H9 (cell line): ENCODE data around the gene OLIG2. TPM values are rescaled to one million over a fixed set of nuclear protein-coding genes. Genes with fewer than 3 reads are reported as not detected.

Experiments used
- DNase-seq: peaks from one replicate; pipeline ENCODE4 v3.0.0-alpha.2; 2017
- H2AFZ ChIP-seq: one replicate; pipeline ENCODE4 v1.6.1; 2013; ENCODE audit warnings: mild to moderate bottlenecking, low read length, control low read depth, moderate library complexity
- H2AK5ac ChIP-seq: 2 replicates; pipeline ENCODE4 v1.6.1; 2013; ENCODE audit warnings: low read length, control low read depth, mixed read lengths; ENCODE audit not compliant: insufficient read length
- H2BK120ac ChIP-seq: one replicate; pipeline ENCODE4 v1.6.1; 2013; ENCODE audit warnings: low read depth, mild to moderate bottlenecking, low read length, control low read depth, inconsistent platforms; ENCODE audit not compliant: poor library complexity, severe bottlenecking
- H2BK12ac ChIP-seq: 2 replicates; pipeline ENCODE4 v1.6.1; 2013; ENCODE audit warnings: low read length, control low read depth, mixed read lengths, low read depth; ENCODE audit not compliant: insufficient read length
- H2BK15ac ChIP-seq: 2 replicates; pipeline ENCODE4 v1.6.1; 2013; ENCODE audit warnings: low read depth, low read length, control low read depth
- H2BK20ac ChIP-seq: one replicate; pipeline ENCODE4 v1.6.1; 2013; ENCODE audit warnings: low read depth, mild to moderate bottlenecking, low read length, control low read depth, inconsistent platforms; ENCODE audit not compliant: poor library complexity, severe bottlenecking
- H2BK5ac ChIP-seq: 2 replicates; pipeline ENCODE4 v1.6.1; 2013; ENCODE audit warnings: low read length, control low read depth, mixed read lengths; ENCODE audit not compliant: insufficient read length
- H3K14ac ChIP-seq: 2 replicates; pipeline ENCODE4 v1.6.1; 2013; ENCODE audit warnings: low read length, control low read depth; ENCODE audit not compliant: insufficient read depth
- H3K18ac ChIP-seq: 2 replicates; pipeline ENCODE4 v1.6.1; 2013; ENCODE audit warnings: low read depth, mild to moderate bottlenecking, mixed read lengths, low read length, control low read depth; ENCODE audit not compliant: insufficient read length
- H3K23ac ChIP-seq: 2 replicates; pipeline ENCODE4 v1.6.1; 2013; ENCODE audit warnings: low read length, control low read depth, mixed read lengths, low read depth; ENCODE audit not compliant: insufficient read length
- H3K23me2 ChIP-seq: 2 replicates; pipeline ENCODE4 v1.6.1; 2013; ENCODE audit warnings: low read depth, mild to moderate bottlenecking, mixed read lengths, low read length, control low read depth; ENCODE audit not compliant: insufficient read length, poor library complexity, severe bottlenecking
- H3K27ac ChIP-seq: 2 replicates; pipeline ENCODE4 v1.5.1; 2013; ENCODE audit warnings: low read length, control low read depth, mixed read lengths, low read depth; ENCODE audit not compliant: insufficient read length
- H3K27me3 ChIP-seq: 2 replicates; pipeline ENCODE4 v1.6.1; 2013; ENCODE audit warnings: low read length, control low read depth, inconsistent platforms; ENCODE audit not compliant: insufficient read depth
- H3K4ac ChIP-seq: 2 replicates; pipeline ENCODE4 v1.6.1; 2013; ENCODE audit warnings: low read depth, mild to moderate bottlenecking, control low read depth, inconsistent platforms, low read length, moderate library complexity
- H3K4me1 ChIP-seq: 2 replicates; pipeline ENCODE4 v1.6.1; 2013; ENCODE audit warnings: low read length, control low read depth, inconsistent platforms; ENCODE audit not compliant: insufficient read depth
- H3K4me2 ChIP-seq: 2 replicates; pipeline ENCODE4 v1.6.1; 2013; ENCODE audit warnings: low read length, control low read depth, mixed read lengths; ENCODE audit not compliant: insufficient read length, insufficient read depth
- H3K56ac ChIP-seq: 2 replicates; pipeline ENCODE4 v1.6.1; 2013; ENCODE audit warnings: low read depth, mild to moderate bottlenecking, mixed read lengths, low read length, control low read depth; ENCODE audit not compliant: insufficient read length
- H3K79me1 ChIP-seq: 2 replicates; pipeline ENCODE4 v1.6.1; 2013; ENCODE audit warnings: low read depth, mild to moderate bottlenecking, moderate library complexity, low read length, control low read depth, inconsistent platforms; ENCODE audit not compliant: insufficient read depth, poor library complexity, severe bottlenecking
- H3K79me2 ChIP-seq: 2 replicates; pipeline ENCODE4 v1.6.1; 2013; ENCODE audit warnings: low read length, control low read depth, inconsistent platforms; ENCODE audit not compliant: insufficient read depth
- H3K9ac ChIP-seq: 2 replicates; pipeline ENCODE4 v1.6.1; 2013; ENCODE audit warnings: low read length, control low read depth, mixed read lengths; ENCODE audit not compliant: insufficient read length; ENCODE audit errors: extremely low read depth
- H3K9me3 ChIP-seq: one replicate; pipeline ENCODE4 v1.6.1; 2013; ENCODE audit warnings: low read depth, low read length, inconsistent platforms; ENCODE audit not compliant: control insufficient read depth
- H3T11ph ChIP-seq: one replicate; pipeline ENCODE4 v1.6.1; 2013; ENCODE audit warnings: mild to moderate bottlenecking, low read length, control low read depth, inconsistent platforms
- H4K20me1 ChIP-seq: one replicate; pipeline ENCODE4 v1.6.1; 2013; ENCODE audit not compliant: control insufficient read depth, insufficient read length, insufficient read depth
- H4K5ac ChIP-seq: 2 replicates; pipeline ENCODE4 v1.6.1; 2013; ENCODE audit warnings: low read depth, mild to moderate bottlenecking, mixed read lengths, low read length, control low read depth; ENCODE audit not compliant: insufficient read length
- H4K8ac ChIP-seq: replicated peaks from 2 replicates; pipeline ENCODE4 v1.6.1; 2013; ENCODE audit warnings: low read length, control low read depth, mixed read lengths, low read depth; ENCODE audit not compliant: insufficient read length
- H4K91ac ChIP-seq: 2 replicates; pipeline ENCODE4 v1.6.1; 2013; ENCODE audit warnings: low read depth, mild to moderate bottlenecking, moderate library complexity, mixed read lengths, low read length, control low read depth; ENCODE audit not compliant: insufficient read length
- H3K27ac Mint-ChIP-seq, 3 experiments: 2 replicates in 2 of 3; 3 replicates in 1 of 3; pipeline ENCODE4 v1.8.0; 2020 to 2021; ENCODE audit warnings: mixed read lengths in 3 of 3, mild to moderate bottlenecking in 1 of 3, moderate library complexity in 1 of 3
- H3K27me3 Mint-ChIP-seq: 2 replicates; pipeline ENCODE4 v1.8.0; 2021; ENCODE audit warnings: low read depth, mild to moderate bottlenecking, moderate library complexity, mixed read lengths
- H3K36me3 Mint-ChIP-seq, 3 experiments: 2 replicates in 2 of 3; 3 replicates in 1 of 3; pipeline ENCODE4 v1.8.0; 2020 to 2021; ENCODE audit warnings: low read depth in 3 of 3, mixed read lengths in 3 of 3; ENCODE audit not compliant: insufficient read depth in 1 of 3
- H3K4me1 Mint-ChIP-seq, 2 experiments: 2 replicates each; pipeline ENCODE4 v1.8.0; 2020; ENCODE audit warnings: mixed read lengths in 2 of 2
- H3K4me3 Mint-ChIP-seq, 2 experiments: 2 replicates in 1 of 2; 3 replicates in 1 of 2; pipeline ENCODE4 v1.8.0; 2020 to 2021; ENCODE audit warnings: mild to moderate bottlenecking in 2 of 2, mixed read lengths in 2 of 2, moderate library complexity in 1 of 2
- H3K9me3 Mint-ChIP-seq, 2 experiments: 2 replicates in 1 of 2; 3 replicates in 1 of 2; pipeline ENCODE4 v1.8.0; 2020; ENCODE audit warnings: mild to moderate bottlenecking in 2 of 2, mixed read lengths in 2 of 2, moderate library complexity in 1 of 2
- CTCF ChIP-seq: fragments of 200-600 bp; sonication (generic); conservative IDR thresholded peaks from 3 replicates; pipeline ENCODE4 v1.8.0; 2021; ENCODE audit warnings: antibody characterized with exemption, mild to moderate bottlenecking
- whole genome bisulfite sequencing: extraction: QIAGEN DNeasy Blood & Tissue Kit; methylation state at CpG from one replicate; pipeline ENCODE4 v1.1.7; 2013; ENCODE audit warnings: missing lambda C conversion rate, low lambda C conversion rate, mixed read lengths; ENCODE audit not compliant: insufficient read length; ENCODE audit errors: extremely low coverage; 5-methylcytosine and 5-hydroxymethylcytosine counted together
- total RNA-seq: library from RNA; stranded (reverse); gene quantifications from 2 replicates; pipeline ENCODE4 v1.2.1, GENCODE V29; 2021

Gene OLIG2
- total RNA-seq, 1 experiment from 2014 or later: 1.4 TPM

- Histone ChIP-seq H2BK120ac (no peak overlapping the region), H2AK5ac (no peak overlapping the region), H3K9ac (no peak overlapping the region), H4K91ac (no peak overlapping the region), H3T11ph (no peak overlapping the region), H4K5ac (no peak overlapping the region), H3K23ac (no peak overlapping the region), H2BK20ac (no peak overlapping the region), H3K79me1 (no peaks in the 10 kb centered on the region), H2AFZ (no peak overlapping the region), H3K27ac (no peak overlapping the region), H4K8ac (no peak overlapping the region), H4K20me1 (no peaks in the 10 kb centered on the region), H3K4me2 (peak overlapping the region; percentile 57), H2BK15ac (no peak overlapping the region), H3K9me3 (no peaks in the 10 kb centered on the region), H3K79me2 (no peaks in the 10 kb centered on the region), H3K18ac (no peak overlapping the region), H3K4ac (no peak overlapping the region), H3K27me3 (peaks cover 67% of the 10 kb centered on the region), H3K4me1 (peaks cover 6% of the 10 kb centered on the region), H3K14ac (no peak overlapping the region), H2BK5ac (no peak overlapping the region), H2BK12ac (no peak overlapping the region), H3K23me2 (peaks cover 12% of the 10 kb centered on the region), H3K56ac (no peak overlapping the region)
- no peak for DNase-seq
- H3K27me3 Mint-ChIP-seq: peaks cover 91% of the 10 kb centered on the region
- peaks cover 33 to 43% of the 10 kb centered on the region in 2 experiments for H3K4me1 Mint-ChIP-seq
- H3K36me3 Mint-ChIP-seq: peaks cover 0 to 4% (median 0%) of the 10 kb centered on the region in 3 experiments; a peak in 1 of 7 replicates
- no CpG with 5 or more reads among the region's 11 CpGs for WGBS
- TF ChIP-seq CTCF: no peak
- H3K9me3 Mint-ChIP-seq: peaks cover 8 to 12% of the 10 kb centered on the region in 2 experiments
- H3K4me3 Mint-ChIP-seq: peak overlapping the region in 1 of 2 experiments; percentile 27; a peak in 2 of 5 replicates
- H3K27ac Mint-ChIP-seq: no peak overlapping the region
These were observed 43.9 kb downstream of the OLIG2 start for GRCh38 chr21:33069645-33069993.
